Upper lobe of right lung (tissue), 1 donor: ENCODE results near the gene LARP4. TPM values are rescaled to one million over a fixed set of nuclear protein-coding genes. Genes with fewer than 3 reads are reported as not detected.

Source experiments
- ATAC-seq: fragments of 200-7000 bp; cut with Tn5 transposase; one replicate; pipeline ENCODE4 v1.9.1; 2020; ENCODE audit warnings: mild to moderate bottlenecking, moderate library complexity
- DNase-seq: peaks from one replicate; pipeline ENCODE4 v3.0.0-alpha.2; 2020
- H3K27ac ChIP-seq: fragments of 200-600 bp; one replicate; pipeline ENCODE4 v1.8.0; 2022
- H3K27me3 ChIP-seq: fragments of 200-600 bp; one replicate; pipeline ENCODE4 v1.8.0; 2022; ENCODE audit warnings: mild to moderate bottlenecking
- H3K36me3 ChIP-seq: fragments of 200-600 bp; one replicate; pipeline ENCODE4 v1.8.0; 2022
- H3K4me1 ChIP-seq: fragments of 200-600 bp; one replicate; pipeline ENCODE4 v1.8.0; 2022
- H3K4me3 ChIP-seq: fragments of 200-600 bp; one replicate; pipeline ENCODE4 v1.8.0; 2022; ENCODE audit warnings: mild to moderate bottlenecking
- H3K9me3 ChIP-seq: fragments of 200-600 bp; one replicate; pipeline ENCODE4 v1.8.0; 2022
- CTCF ChIP-seq: fragments of 200-600 bp; IDR thresholded peaks from one replicate; pipeline ENCODE4 v1.8.0; 2022; ENCODE audit warnings: antibody characterized with exemption
- intact Hi-C: fragments of 100-400 bp; cut with DNase I; formaldehyde crosslinking; loops from one replicate; pipeline ENCODE4 v1.11.0; 2022
- total RNA-seq: library from RNA; stranded (reverse); fragmentation: NEBNext Ultra II Directional; extraction: Animal tissue kit (Norgen Biotek cat#: 25700); gene quantifications from one replicate; pipeline ENCODE4 v1.2.1, GENCODE V29; 2021
- donor health status: DM: no; HTN: yes; CAD: no; lungs with severe emphysema.

LARP4 gene
- total RNA-seq, 1 donor from 2014 or later, result 63.6 TPM

GRCh38 chr12:50528800-50529199 is 128.1 kb downstream of the LARP4 start:
- no peak for TF ChIP-seq CTCF
- intact Hi-C loops, result no loop called here
- Histone ChIP-seq H3K36me3 (no peaks in the 10 kb centered on the region), H3K27me3 (no peaks in the 10 kb centered on the region), H3K27ac (no peak overlapping the region), H3K4me3 (no peak overlapping the region), H3K4me1 (peaks cover 20% of the 10 kb centered on the region), H3K9me3 (no peaks in the 10 kb centered on the region)
- ATAC-seq (no peak), DNase-seq (no peak)

GRCh38 chr12:50529345-50529744 is 128.7 kb downstream of the LARP4 start:
- no peaks in the 10 kb centered on the region for H3K9me3 ChIP-seq
- intact Hi-C loops, result no loop called here
- ATAC-seq (peak; percentile 64), DNase-seq (no peak)
- no peaks in the 10 kb centered on the region for H3K36me3 ChIP-seq
- no peak for TF ChIP-seq CTCF
- peaks cover 22% of the 10 kb centered on the region for H3K4me1 ChIP-seq
- no peaks in the 10 kb centered on the region for H3K27me3 ChIP-seq
- no peak overlapping the region for H3K4me3 ChIP-seq
- H3K27ac ChIP-seq, result no peak overlapping the region

Other genes with a start within 250 kb of the LARP4 start
- gene CERS5, start 233.5 kb upstream of the LARP4 start, total RNA-seq, result 33.2 TPM
- 81.1 TPM for gene LIMA1, start 117.4 kb upstream of the LARP4 start, total RNA-seq
- not detected for gene FAM186A, start 4.3 kb upstream of the LARP4 start, total RNA-seq
- gene DIP2B, start 104.1 kb downstream of the LARP4 start, total RNA-seq, result 28.6 TPM